ENCODE results near the gene ZNF726.

Gene ZNF726

DNA sequence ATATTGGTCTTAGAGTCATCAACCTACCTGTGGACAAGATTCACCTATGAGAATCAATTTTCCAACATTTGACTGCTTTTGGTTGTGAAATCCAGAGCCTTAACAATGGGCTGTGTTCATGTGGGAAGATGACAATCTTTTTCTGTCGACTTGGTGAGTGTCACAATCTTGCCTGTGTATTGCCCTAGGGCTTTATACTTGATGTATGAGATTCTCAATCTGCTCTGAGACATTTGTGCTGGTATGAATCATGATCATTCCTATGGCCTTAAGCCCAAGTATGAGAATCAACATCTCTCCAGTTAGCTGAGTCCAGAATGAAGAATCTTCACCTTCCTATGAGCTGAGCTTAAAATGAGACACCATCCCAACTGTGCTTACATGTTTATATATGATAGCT is 68.7 kb downstream of the ZNF726 start:
- FAIRE-seq: no peak
- TF ChIP-seq, protein P1, sequence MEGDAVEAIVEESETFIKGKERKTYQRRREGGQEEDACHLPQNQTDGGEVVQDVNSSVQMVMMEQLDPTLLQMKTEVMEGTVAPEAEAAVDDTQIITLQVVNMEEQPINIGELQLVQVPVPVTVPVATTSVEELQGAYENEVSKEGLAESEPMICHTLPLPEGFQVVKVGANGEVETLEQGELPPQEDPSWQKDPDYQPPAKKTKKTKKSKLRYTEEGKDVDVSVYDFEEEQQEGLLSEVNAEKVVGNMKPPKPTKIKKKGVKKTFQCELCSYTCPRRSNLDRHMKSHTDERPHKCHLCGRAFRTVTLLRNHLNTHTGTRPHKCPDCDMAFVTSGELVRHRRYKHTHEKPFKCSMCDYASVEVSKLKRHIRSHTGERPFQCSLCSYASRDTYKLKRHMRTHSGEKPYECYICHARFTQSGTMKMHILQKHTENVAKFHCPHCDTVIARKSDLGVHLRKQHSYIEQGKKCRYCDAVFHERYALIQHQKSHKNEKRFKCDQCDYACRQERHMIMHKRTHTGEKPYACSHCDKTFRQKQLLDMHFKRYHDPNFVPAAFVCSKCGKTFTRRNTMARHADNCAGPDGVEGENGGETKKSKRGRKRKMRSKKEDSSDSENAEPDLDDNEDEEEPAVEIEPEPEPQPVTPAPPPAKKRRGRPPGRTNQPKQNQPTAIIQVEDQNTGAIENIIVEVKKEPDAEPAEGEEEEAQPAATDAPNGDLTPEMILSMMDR (IDR thresholded peaks at IDR 0.05; ENCODE audit: insufficient read depth, missing control alignments): no peak
- DNase-seq (ENCODE audit: insufficient read length, low spot score): no peak

All from D721Med (cell line).